ENCODE data around the gene WSCD2. TPM values are rescaled to one million over a fixed set of nuclear protein-coding genes. Genes with fewer than 3 reads are reported as not detected.
"Not testable (repeated sequence)": the region's sequence is repeated elsewhere in the genome, so short reads cannot be mapped to it uniquely, and the experiment has no call there.

The WSCD2 gene
- total and polyA plus RNA-seq, 2 donors (not counting 3 experiments of a cell fraction or from before 2014, with no cell fraction given), result not detected

- Histone ChIP-seq H3K27me3 (ENCODE audit: control insufficient read depth in 2 of 2, insufficient read depth in 2 of 2, low read length in 2 of 2) (no peaks in the 10 kb centered on the region), H3K36me3 (ENCODE audit: control insufficient read depth in 2 of 2, extremely low read depth in 1 of 2, insufficient read depth in 2 of 2, low read length in 2 of 2) (no peaks in the 10 kb centered on the region), H3K9me3 (replicated peaks; ENCODE audit: control insufficient read depth, insufficient read depth, low read length) (no peaks in the 10 kb centered on the region), H3K4me1 (ENCODE audit: control insufficient read depth, extremely low read depth, insufficient read depth, low read length) (no peaks in the 10 kb centered on the region), H4K20me1 (replicated peaks; ENCODE audit: control insufficient read depth, extremely low read depth, insufficient read depth, low read length) (no peaks in the 10 kb centered on the region), H2AFZ (ENCODE audit: low read depth, low read length) (no peak overlapping the region), H3K4me2 (ENCODE audit: insufficient read depth, low read length) (no peak overlapping the region), H3K9ac (replicated peaks; ENCODE audit: extremely low read depth, insufficient read depth, low read length) (no peak overlapping the region), H3K9me1 (replicated peaks; ENCODE audit: control insufficient read depth, extremely low read depth, insufficient read depth, low read length) (no peaks in the 10 kb centered on the region), H3K79me2 (ENCODE audit: control insufficient read depth, insufficient read depth, low read length) (no peaks in the 10 kb centered on the region), H3K4me3 (replicated peaks in 1 of 3; ENCODE audit: insufficient read depth in 1 of 3, low read depth in 1 of 3, low read length in 3 of 3) (no peak overlapping the region), H3K27ac (ENCODE audit: insufficient read depth, low read depth, low read length) (no peak overlapping the region)
- dilution Hi-C loops (cut with MboI; ENCODE audit: extremely low pct_ligation_motif_present, low sequenced_read_pairs), result no loop called here
- FAIRE-seq (no peak), DNase-seq (ENCODE audit: low read depth, low spot score) (no peak)
- ChIA-PET CTCF (interaction anchor here (1.0 to 1.2 kb wide), 2 partner anchors 11 to 21 kb away, joined by 3 read pairs; no protein-coding TSS in a partner anchor), POLR2A (no interaction called here)
- BruUV-seq (replicated peaks), result no TSS peak
- TF ChIP-seq POLR2AphosphoS5 (IDR thresholded peaks at IDR 0.05; ENCODE audit: insufficient read depth, low read depth, low read length) (no peak), FOS (IDR thresholded peaks at IDR 0.05; ENCODE audit: borderline replicate concordance, insufficient read depth, low read length) (no peak), GATA2 (IDR thresholded peaks at IDR 0.05; ENCODE audit: insufficient read depth, insufficient read length, low read depth, low read length) (no peak), EZH2 (IDR thresholded peaks at IDR 0.05; ENCODE audit: borderline replicate concordance, low read depth, low read length, severe bottlenecking) (no peak)
- intact Hi-C loops (cut with micrococcal nuclease), result no loop called here
Measured at GRCh38 chr12:108215458-108215857, 86.4 kb downstream of the WSCD2 start.

- CTCF ChIA-PET, result no interaction called here
- dilution Hi-C loops (cut with MboI; ENCODE audit: extremely low pct_ligation_motif_present, low sequenced_read_pairs), result no loop called here
- H4K20me1 ChIP-seq (replicated peaks; ENCODE audit: control insufficient read depth, extremely low read depth, insufficient read depth, low read length), result no peaks in the 10 kb centered on the region
- H3K4me1 ChIP-seq (ENCODE audit: control insufficient read depth, extremely low read depth, insufficient read depth, low read length), result no peaks in the 10 kb centered on the region
- intact Hi-C loops (cut with micrococcal nuclease), result no loop called here
- H3K27ac ChIP-seq (ENCODE audit: insufficient read depth, low read depth, low read length), result no peak overlapping the region
- POLR2A ChIA-PET, result no interaction called here
- DNase-seq (ENCODE audit: low read depth, low spot score) (no peak), FAIRE-seq (no peak)
- no peaks in the 10 kb centered on the region for H3K9me3 ChIP-seq (replicated peaks; ENCODE audit: control insufficient read depth, insufficient read depth, low read length)
- H3K4me2 ChIP-seq (ENCODE audit: insufficient read depth, low read length), result no peak overlapping the region
- BruUV-seq (replicated peaks), result no TSS peak
- H2AFZ ChIP-seq (ENCODE audit: low read depth, low read length), result no peak overlapping the region
- H3K4me3 ChIP-seq (replicated peaks in 1 of 3; ENCODE audit: insufficient read depth in 1 of 3, low read depth in 1 of 3, low read length in 3 of 3), result no peak overlapping the region
- H3K79me2 ChIP-seq (ENCODE audit: control insufficient read depth, insufficient read depth, low read length), result no peaks in the 10 kb centered on the region
- no peaks in the 10 kb centered on the region for H3K9me1 ChIP-seq (replicated peaks; ENCODE audit: control insufficient read depth, extremely low read depth, insufficient read depth, low read length)
- H3K27me3 ChIP-seq (ENCODE audit: control insufficient read depth in 2 of 2, insufficient read depth in 2 of 2, low read length in 2 of 2), result no peaks in the 10 kb centered on the region
- no peaks in the 10 kb centered on the region for H3K36me3 ChIP-seq (ENCODE audit: control insufficient read depth in 2 of 2, extremely low read depth in 1 of 2, insufficient read depth in 2 of 2, low read length in 2 of 2)
- TF ChIP-seq FOS (IDR thresholded peaks at IDR 0.05; ENCODE audit: borderline replicate concordance, insufficient read depth, low read length) (no peak), CTCF (IDR thresholded peaks at IDR 0.05; ENCODE audit: extremely low read depth in 1 of 2, insufficient read depth in 1 of 2, low read depth in 1 of 2, low read length in 2 of 2) (no peak)
- H3K9ac ChIP-seq (replicated peaks; ENCODE audit: extremely low read depth, insufficient read depth, low read length), result no peak overlapping the region
Measured at GRCh38 chr12:108218921-108219320, 89.8 kb downstream of the WSCD2 start.

GRCh38 chr12:108225101-108225500 is 96.0 kb downstream of the WSCD2 start:
- FAIRE-seq, result not testable (repeated sequence)

More at GRCh38 chr12:108225101-108225500, 96.0 kb downstream of the WSCD2 start:
- H3K79me2 ChIP-seq (ENCODE audit: control insufficient read depth, insufficient read depth, low read length); H3K27me3 ChIP-seq (ENCODE audit: control insufficient read depth in 2 of 2, insufficient read depth in 2 of 2, low read length in 2 of 2); H3K9me3 ChIP-seq (replicated peaks; ENCODE audit: control insufficient read depth, insufficient read depth, low read length); BruUV-seq (replicated peaks); H3K9ac ChIP-seq (replicated peaks; ENCODE audit: extremely low read depth, insufficient read depth, low read length); H3K36me3 ChIP-seq (ENCODE audit: control insufficient read depth in 2 of 2, extremely low read depth in 1 of 2, insufficient read depth in 2 of 2, low read length in 2 of 2); H4K20me1 ChIP-seq (replicated peaks; ENCODE audit: control insufficient read depth, extremely low read depth, insufficient read depth, low read length); dilution Hi-C loops (cut with MboI; ENCODE audit: extremely low pct_ligation_motif_present, low sequenced_read_pairs); H3K4me1 ChIP-seq (ENCODE audit: control insufficient read depth, extremely low read depth, insufficient read depth, low read length); H3K9me1 ChIP-seq (replicated peaks; ENCODE audit: control insufficient read depth, extremely low read depth, insufficient read depth, low read length); DNase-seq (ENCODE audit: low read depth, low spot score); H3K4me3 ChIP-seq (replicated peaks in 1 of 3; ENCODE audit: insufficient read depth in 1 of 3, low read depth in 1 of 3, low read length in 3 of 3); POLR2A ChIA-PET; CTCF ChIA-PET; intact Hi-C loops (cut with micrococcal nuclease); H3K27ac ChIP-seq (ENCODE audit: insufficient read depth, low read depth, low read length); H3K4me2 ChIP-seq (ENCODE audit: insufficient read depth, low read length); H2AFZ ChIP-seq (ENCODE audit: low read depth, low read length): not testable (repeated sequence)
